Kidney epithelial cell (primary cell): Measurements from ENCODE around the gene CDC14B. TPM values are rescaled to one million over a fixed set of nuclear protein-coding genes. Genes with fewer than 3 reads are reported as not detected.

Experiments used
- DNase-seq: peaks from one replicate; pipeline ENCODE4 v3.0.0-alpha.2; 2010; ENCODE audit warnings: low read depth
- H3K27me3 ChIP-seq: 2 replicates; pipeline ENCODE4 v1.6.0; 2011; ENCODE audit warnings: low read length; ENCODE audit not compliant: control insufficient read depth, insufficient read depth
- H3K36me3 ChIP-seq: 2 replicates; pipeline ENCODE4 v1.5.1; 2011; ENCODE audit warnings: low read length; ENCODE audit not compliant: control insufficient read depth, insufficient read depth
- H3K4me3 ChIP-seq: 2 replicates; pipeline ENCODE4 v1.5.1; 2011; ENCODE audit warnings: low read depth, mild to moderate bottlenecking, control low read depth, low read length
- total RNA-seq: library from RNA; depleted of rRNA; stranded (reverse); fragments of >200 nt; gene quantifications from 2 replicates; pipeline ENCODE4 v1.2.3, GENCODE V29; 2015
- TF ChIP-seq, protein P1 (sequence below): IDR thresholded peaks from 2 replicates; pipeline ENCODE4 v1.5.1; 2011; ENCODE audit warnings: mild to moderate bottlenecking, moderate library complexity, low read length, control low read depth, inconsistent platforms; ENCODE audit not compliant: insufficient read depth, poor library complexity, severe bottlenecking

Gene CDC14B
- total RNA-seq, 1 donor from 2014 or later, result 25.5 TPM

DNA sequence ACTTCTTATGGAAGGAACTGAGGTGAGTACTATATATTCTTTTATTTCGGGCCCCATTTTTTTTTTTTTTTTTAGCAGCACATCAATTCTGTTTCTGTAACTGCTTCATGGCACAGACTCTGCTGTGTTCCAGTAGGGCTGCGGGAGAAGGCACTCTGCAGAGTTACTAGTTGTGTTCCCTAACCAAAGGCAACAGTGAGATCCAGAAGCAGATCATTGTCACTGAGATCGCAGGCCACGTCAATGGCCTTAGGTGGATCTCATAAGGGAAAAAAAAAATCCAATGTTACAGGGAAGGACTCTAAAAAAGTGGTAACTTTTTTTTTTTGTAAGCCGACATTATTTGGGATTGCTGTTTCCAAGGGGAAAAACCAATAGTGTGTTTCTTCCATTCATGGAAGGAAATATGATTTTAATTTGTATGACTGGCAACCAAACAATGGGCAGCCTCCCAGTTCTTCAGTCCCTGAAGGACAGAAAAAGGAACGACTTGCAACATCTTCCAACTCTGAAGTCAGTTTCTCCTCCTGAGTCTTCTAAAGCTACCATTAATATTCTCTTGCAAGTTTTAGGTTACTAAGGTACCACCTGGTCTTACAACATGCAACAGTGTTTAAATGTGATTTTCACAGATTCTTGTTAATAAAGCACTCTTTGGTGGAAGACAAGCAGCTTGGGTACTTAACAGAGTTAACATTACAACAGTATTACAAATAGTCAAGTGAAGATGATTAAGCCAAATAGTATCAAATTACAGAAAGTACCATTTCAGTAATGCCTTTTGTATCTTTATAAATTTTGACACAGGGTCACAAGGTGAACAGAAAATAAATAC is 116.9 kb downstream of the CDC14B start:
- Histone ChIP-seq H3K4me3 (no peak overlapping the region), H3K36me3 (no peaks in the 10 kb centered on the region), H3K27me3 (no peaks in the 10 kb centered on the region)
- TF ChIP-seq, protein P1, sequence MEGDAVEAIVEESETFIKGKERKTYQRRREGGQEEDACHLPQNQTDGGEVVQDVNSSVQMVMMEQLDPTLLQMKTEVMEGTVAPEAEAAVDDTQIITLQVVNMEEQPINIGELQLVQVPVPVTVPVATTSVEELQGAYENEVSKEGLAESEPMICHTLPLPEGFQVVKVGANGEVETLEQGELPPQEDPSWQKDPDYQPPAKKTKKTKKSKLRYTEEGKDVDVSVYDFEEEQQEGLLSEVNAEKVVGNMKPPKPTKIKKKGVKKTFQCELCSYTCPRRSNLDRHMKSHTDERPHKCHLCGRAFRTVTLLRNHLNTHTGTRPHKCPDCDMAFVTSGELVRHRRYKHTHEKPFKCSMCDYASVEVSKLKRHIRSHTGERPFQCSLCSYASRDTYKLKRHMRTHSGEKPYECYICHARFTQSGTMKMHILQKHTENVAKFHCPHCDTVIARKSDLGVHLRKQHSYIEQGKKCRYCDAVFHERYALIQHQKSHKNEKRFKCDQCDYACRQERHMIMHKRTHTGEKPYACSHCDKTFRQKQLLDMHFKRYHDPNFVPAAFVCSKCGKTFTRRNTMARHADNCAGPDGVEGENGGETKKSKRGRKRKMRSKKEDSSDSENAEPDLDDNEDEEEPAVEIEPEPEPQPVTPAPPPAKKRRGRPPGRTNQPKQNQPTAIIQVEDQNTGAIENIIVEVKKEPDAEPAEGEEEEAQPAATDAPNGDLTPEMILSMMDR, result no peak
- DNase-seq, result no peak

DNA sequence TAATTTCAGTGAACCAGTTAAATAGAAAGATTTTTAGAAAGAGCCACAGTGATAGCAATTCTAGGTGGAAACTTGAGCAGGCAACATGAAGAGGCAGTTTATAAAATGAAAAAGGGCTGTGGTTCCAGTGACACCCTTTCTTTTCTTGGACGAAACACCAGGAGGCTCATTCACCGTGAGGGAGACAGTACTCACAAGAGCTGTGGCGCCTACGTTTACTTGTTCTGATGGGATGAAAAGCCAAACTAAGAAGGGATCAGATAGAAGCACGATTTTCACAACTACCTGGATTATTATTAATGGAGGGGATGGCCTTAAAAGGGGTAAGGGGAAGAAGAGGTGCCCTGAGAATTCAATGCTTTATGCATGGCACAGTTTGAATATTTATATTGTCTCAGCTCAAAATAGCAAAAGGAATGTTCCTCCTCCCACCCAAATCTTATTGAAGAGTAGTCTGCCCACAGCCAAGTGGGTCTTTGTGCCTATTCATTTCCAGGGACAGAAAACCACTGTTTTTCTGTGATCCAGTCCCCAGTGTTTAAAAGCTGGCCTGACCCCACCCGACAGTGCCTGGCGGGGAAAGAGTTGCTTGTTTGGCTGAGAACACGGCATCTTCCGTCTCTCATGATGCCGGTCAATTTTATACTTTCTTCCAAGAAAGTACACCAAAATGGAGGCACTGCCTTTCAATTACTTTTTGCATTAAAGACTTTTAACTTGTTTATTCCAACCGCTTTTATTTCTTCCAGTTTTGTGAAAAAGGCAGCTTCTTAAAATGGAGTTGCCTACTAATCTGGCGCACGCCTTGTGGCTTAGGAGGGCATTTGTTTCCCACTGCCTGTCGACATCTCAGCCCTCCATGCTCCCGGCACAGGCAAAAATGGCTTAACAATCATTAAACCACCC is 117.8 kb downstream of the CDC14B start:
- TF ChIP-seq, protein P1, result no peak
- H3K4me3 ChIP-seq, result no peak overlapping the region
- no peak for DNase-seq

DNA sequence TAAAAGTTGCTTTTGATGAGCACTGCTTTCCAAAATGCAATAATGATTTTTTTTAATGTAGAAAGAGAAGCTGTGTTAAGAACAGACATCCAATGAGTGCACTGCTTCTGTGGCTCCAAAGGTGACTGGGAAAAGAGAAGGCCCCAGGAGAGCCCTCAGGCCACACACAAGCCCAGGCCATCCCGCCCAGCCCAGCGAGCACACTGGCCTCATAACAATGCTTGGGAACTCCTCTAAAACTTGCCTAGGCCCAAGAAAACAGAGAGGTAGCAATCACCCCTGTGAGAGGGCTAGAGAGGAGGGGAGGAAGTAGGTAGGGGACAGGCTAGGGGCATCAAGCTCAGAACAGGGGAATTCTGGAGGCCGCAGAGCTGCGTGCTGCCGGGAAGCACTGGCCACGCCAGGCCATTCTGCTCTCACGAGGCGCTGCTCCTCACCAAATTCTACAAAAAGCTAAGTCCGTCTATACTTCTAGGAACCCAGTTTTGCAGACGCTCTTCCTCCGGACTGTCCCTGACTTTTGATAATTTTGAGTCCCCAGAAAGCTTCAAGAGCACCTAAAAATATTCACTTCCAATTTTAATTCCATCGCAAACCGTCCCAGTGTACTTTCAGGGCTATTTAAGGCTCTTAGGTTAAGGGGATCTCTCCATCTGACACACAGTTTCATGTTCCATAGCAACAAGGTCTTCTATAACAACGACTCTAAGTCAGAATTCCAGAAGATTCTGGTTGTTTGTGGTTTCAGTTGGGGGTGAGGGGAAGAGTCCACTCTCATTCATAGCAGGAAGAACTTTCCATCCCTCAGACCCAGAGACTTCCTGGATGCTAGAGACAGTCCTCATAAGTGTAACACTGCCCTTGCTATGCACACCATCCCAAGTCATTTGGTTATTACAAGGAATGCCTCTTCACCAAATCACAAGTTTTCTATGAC is 118.7 kb downstream of the CDC14B start:
- no peak for DNase-seq
- TF ChIP-seq, protein P1, result no peak
- Histone ChIP-seq H3K36me3 (no peaks in the 10 kb centered on the region), H3K27me3 (no peaks in the 10 kb centered on the region), H3K4me3 (no peak overlapping the region)

More for the DNA sequence above, 117.8 kb downstream of the CDC14B start:
- H3K36me3 ChIP-seq, result no peaks in the 10 kb centered on the region
- no peaks in the 10 kb centered on the region for H3K27me3 ChIP-seq

DNA sequence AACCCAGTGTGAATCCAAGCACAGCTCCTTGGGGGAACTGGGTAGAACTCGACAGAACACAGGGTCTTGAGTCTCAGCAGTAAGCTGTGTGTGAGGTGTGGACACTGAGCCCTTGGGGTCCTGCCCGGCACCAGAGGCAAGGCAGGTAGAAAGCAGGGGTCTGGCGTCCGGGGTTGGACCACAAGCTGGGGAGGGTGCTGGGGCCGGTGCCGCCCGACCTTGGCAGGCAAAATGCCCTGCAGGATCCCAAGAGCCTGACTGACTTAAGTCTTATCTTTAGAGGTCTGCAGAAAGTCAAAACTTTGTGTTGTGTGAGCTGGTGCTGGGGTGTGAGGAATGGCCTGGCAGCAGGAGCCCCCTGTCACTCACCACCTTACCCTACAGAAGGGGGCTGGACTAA is 120.4 kb downstream of the CDC14B start:
- H3K4me3 ChIP-seq, result no peak overlapping the region
- no peaks in the 10 kb centered on the region for H3K27me3 ChIP-seq
- DNase-seq, result no peak
- TF ChIP-seq, protein P1, result no peak
- no peaks in the 10 kb centered on the region for H3K36me3 ChIP-seq

DNA sequence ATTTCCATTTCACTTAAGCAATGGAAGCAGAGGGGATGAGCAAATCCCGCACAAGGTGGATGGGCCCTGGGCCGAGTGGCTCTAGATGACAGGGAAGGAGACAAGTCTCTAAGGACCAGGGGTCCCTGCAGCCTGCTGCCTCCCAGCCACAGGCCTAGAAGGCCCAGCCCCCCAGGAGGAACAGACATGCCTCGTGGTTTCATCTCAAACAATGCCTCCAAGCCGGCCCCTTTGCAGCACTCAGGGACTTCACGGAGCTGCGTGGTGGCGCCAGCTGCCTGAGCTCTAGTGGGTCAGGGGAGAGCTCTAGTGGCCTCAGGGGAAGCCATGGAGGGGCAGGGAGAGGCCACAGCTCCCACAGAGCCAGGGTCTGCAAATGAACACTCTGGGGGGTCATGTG is 120.8 kb downstream of the CDC14B start:
- H3K4me3 ChIP-seq, result no peak overlapping the region
- TF ChIP-seq, protein P1, result no peak

More for the DNA sequence above, 120.8 kb downstream of the CDC14B start:
- no peak for DNase-seq
- Histone ChIP-seq H3K36me3 (no peaks in the 10 kb centered on the region), H3K27me3 (no peaks in the 10 kb centered on the region)
